Uterus (tissue), 2 donors: Measurements from ENCODE around the gene FRG2C.
"Not testable (repeated sequence)": the region's sequence is repeated elsewhere in the genome, so short reads cannot be mapped to it uniquely, and the experiment has no call there.

Experiments used
- CTCF ChIP-seq, 4 experiments: fragments of 200-600 bp in 2 of 4; fragments of 450-650 bp in 2 of 4; sonication (generic) in 2 of 4; IDR thresholded peaks; one replicate each; pipeline ENCODE4 v1.5.1; 2016 to 2019; ENCODE audit warnings: antibody characterized with exemption in 4 of 4, mild to moderate bottlenecking in 2 of 4, moderate library complexity in 1 of 4
- POLR2A ChIP-seq, 2 donors: fragments of 450-650 bp; IDR thresholded peaks; one replicate each; pipeline ENCODE4 v1.6.1; 2016; ENCODE audit warnings: antibody characterized with exemption in 2 of 2, mild to moderate bottlenecking in 1 of 2, moderate library complexity in 1 of 2

GRCh38 chr3:75683965-75684364 lies 19.8 kb downstream of the FRG2C start:
- not testable (repeated sequence) for TF ChIP-seq CTCF, POLR2A (IDR thresholded peaks at IDR 0.05)
